GM21526 (cell line): ENCODE results near the gene DAB2IP.

ENCODE experiments used
- ATAC-seq: cut with Tn5 transposase; IDR thresholded peaks from one replicate; pipeline ENCODE4 v1.9.1; 2021; ENCODE audit warnings: moderate library complexity; ENCODE audit not compliant: unreplicated experiment, low FRiP score

DAB2IP gene

GRCh38 chr9:121809356-121810050, 158.1 kb downstream of the DAB2IP start:
- ATAC-seq = no peak

GRCh38 chr9:121810489-121810888, 159.1 kb downstream of the DAB2IP start:
- no peak for ATAC-seq

GRCh38 chr9:121811140-121811539, 159.7 kb downstream of the DAB2IP start:
- no peak for ATAC-seq

- ATAC-seq = no peak
These were observed 160.3 kb downstream of the DAB2IP start for GRCh38 chr9:121811751-121812150.

GRCh38 chr9:121812159-121812735, 160.8 kb downstream of the DAB2IP start:
- no peak for ATAC-seq

- no peak for ATAC-seq
These were observed 162.2 kb downstream of the DAB2IP start for GRCh38 chr9:121813519-121814210.

GRCh38 chr9:121814594-121814993, 163.2 kb downstream of the DAB2IP start:
- ATAC-seq = no peak

- ATAC-seq = no peak
These were observed 163.7 kb downstream of the DAB2IP start for GRCh38 chr9:121815084-121815483.

- no peak for ATAC-seq
These were observed 164.4 kb downstream of the DAB2IP start for GRCh38 chr9:121815546-121816448.

- ATAC-seq = no peak
These were observed 165.0 kb downstream of the DAB2IP start for GRCh38 chr9:121816449-121816817.

GRCh38 chr9:121816845-121817450, 165.5 kb downstream of the DAB2IP start:
- no peak for ATAC-seq

- ATAC-seq = no peak
These were observed 166.0 kb downstream of the DAB2IP start for GRCh38 chr9:121817476-121817875.

GRCh38 chr9:121818016-121818661, 166.7 kb downstream of the DAB2IP start:
- no peak for ATAC-seq

GRCh38 chr9:121818841-121819427, 167.5 kb downstream of the DAB2IP start:
- no peak for ATAC-seq

GRCh38 chr9:121819428-121820231, 168.2 kb downstream of the DAB2IP start:
- no peak for ATAC-seq

GRCh38 chr9:121820286-121821005, 169.0 kb downstream of the DAB2IP start:
- ATAC-seq = no peak

- ATAC-seq = no peak
These were observed 169.9 kb downstream of the DAB2IP start for GRCh38 chr9:121821326-121821725.
